NCI-H69 (cell line): ENCODE results near the gene KRT4.

Experiments
- DNase-seq: peaks from one replicate; lab custom pipeline; 2025; lab: John Stamatoyannopoulos, UW

KRT4 gene

GRCh38 chr12:52836491-52837412 lies 22.8 kb upstream of the KRT4 start:
- DNase-seq = no peak

- no peak for DNase-seq
These were observed 22.1 kb upstream of the KRT4 start for GRCh38 chr12:52836042-52836466.

GRCh38 chr12:52835271-52836041 lies 21.5 kb upstream of the KRT4 start:
- DNase-seq = no peak

GRCh38 chr12:52834727-52835001 lies 20.7 kb upstream of the KRT4 start:
- no peak for DNase-seq

GRCh38 chr12:52833922-52834726 lies 20.2 kb upstream of the KRT4 start, which contains the start of gene KRT79:
Gene KRT79 (minus strand): TSS chr12:52834311. CDS start chr12:52834260, 51 bp downstream.
- no peak for DNase-seq

GRCh38 chr12:52832985-52833905 lies 19.3 kb upstream of the KRT4 start:
- DNase-seq = no peak

- DNase-seq = no peak
These were observed 18.5 kb upstream of the KRT4 start for GRCh38 chr12:52832451-52832850.

GRCh38 chr12:52831251-52831650 lies 17.3 kb upstream of the KRT4 start:
- no peak for DNase-seq

GRCh38 chr12:52829986-52830770 lies 16.3 kb upstream of the KRT4 start:
- no peak for DNase-seq

GRCh38 chr12:52828591-52829021 lies 14.7 kb upstream of the KRT4 start:
- DNase-seq = no peak

- no peak for DNase-seq
These were observed 14.2 kb upstream of the KRT4 start for GRCh38 chr12:52828156-52828555.

- DNase-seq = no peak
These were observed 13.7 kb upstream of the KRT4 start for GRCh38 chr12:52827499-52828090.

GRCh38 chr12:52826611-52827498 lies 12.9 kb upstream of the KRT4 start:
- DNase-seq = no peak

- DNase-seq = no peak
These were observed 12.0 kb upstream of the KRT4 start for GRCh38 chr12:52825961-52826360.

GRCh38 chr12:52824741-52825410 lies 11.0 kb upstream of the KRT4 start:
- DNase-seq = no peak

GRCh38 chr12:52823761-52824450 lies 10.0 kb upstream of the KRT4 start:
- DNase-seq = no peak

GRCh38 chr12:52822771-52823510 lies 9.0 kb upstream of the KRT4 start:
- no peak for DNase-seq
